ENCODE data around the gene PTTG1IP.

GRCh38 chr21:44816761-44817505 is 56.6 kb downstream of the PTTG1IP start:
- TF ChIP-seq ZNF274 (IDR thresholded peaks at IDR 0.05; ENCODE audit: low read depth, low read length) (no peak), YY1 (IDR thresholded peaks at IDR 0.05; ENCODE audit: insufficient read depth, insufficient read length) (no peak), SUZ12 (IDR thresholded peaks at IDR 0.05; ENCODE audit: extremely low read depth, insufficient read depth, insufficient read length) (no peak)
